Fibroblast of mammary gland (primary cell): ENCODE results near the gene PALS2.

ENCODE experiments used
- DNase-seq: peaks from one replicate; pipeline ENCODE4 v3.0.0-alpha.2; 2010; ENCODE audit warnings: low read depth
- H3K4me3 ChIP-seq: 2 replicates; pipeline ENCODE4 v1.5.1; 2011; ENCODE audit warnings: low read depth, mild to moderate bottlenecking, low read length, moderate library complexity; ENCODE audit not compliant: control insufficient read depth
- CTCF ChIP-seq: conservative IDR thresholded peaks from 2 replicates; pipeline ENCODE4 v1.5.1; 2011; ENCODE audit warnings: low read depth, low read length, inconsistent platforms; ENCODE audit not compliant: control insufficient read depth, insufficient read depth

Gene PALS2

GRCh38 chr7:24573554-24574338, 494 bp downstream of the PALS2 start:
- TF ChIP-seq CTCF, result no peak
- peak overlapping the region; percentile 81 for H3K4me3 ChIP-seq
- DNase-seq, result peak; percentile 58

GRCh38 chr7:24574386-24574785, 1.1 kb downstream of the PALS2 start:
- H3K4me3 ChIP-seq, result peak overlapping the region; percentile 81
- DNase-seq, result no peak
- no peak for TF ChIP-seq CTCF

GRCh38 chr7:24574950-24575349, 1.7 kb downstream of the PALS2 start:
- no peak for DNase-seq
- H3K4me3 ChIP-seq, result peak overlapping the region; percentile 81

GRCh38 chr7:24576171-24577025, 3.1 kb downstream of the PALS2 start:
- peak; percentile 79 for TF ChIP-seq CTCF
- DNase-seq, result peak; percentile 83
- H3K4me3 ChIP-seq, result no peak overlapping the region

More at GRCh38 chr7:24574950-24575349, 1.7 kb downstream of the PALS2 start:
- no peak for TF ChIP-seq CTCF

GRCh38 chr7:24578052-24578451, 4.8 kb downstream of the PALS2 start:
- DNase-seq, result no peak
- H3K4me3 ChIP-seq, result no peak overlapping the region
- TF ChIP-seq CTCF, result no peak

- no peak for DNase-seq
- no peak overlapping the region for H3K4me3 ChIP-seq
- no peak for TF ChIP-seq CTCF
Observed at GRCh38 chr7:24580283-24580946, 7.2 kb downstream of the PALS2 start.
